HG02610 (cell line): ENCODE data around the gene CFDP1.
"Not testable (repeated sequence)": the region's sequence is repeated elsewhere in the genome, so short reads cannot be mapped to it uniquely, and the experiment has no call there.

Source experiments
- ATAC-seq: cut with Tn5 transposase; IDR thresholded peaks from one replicate; pipeline ENCODE4 v1.9.1; 2021; ENCODE audit warnings: mild to moderate bottlenecking, moderate library complexity; ENCODE audit not compliant: unreplicated experiment

Gene CFDP1

DNA sequence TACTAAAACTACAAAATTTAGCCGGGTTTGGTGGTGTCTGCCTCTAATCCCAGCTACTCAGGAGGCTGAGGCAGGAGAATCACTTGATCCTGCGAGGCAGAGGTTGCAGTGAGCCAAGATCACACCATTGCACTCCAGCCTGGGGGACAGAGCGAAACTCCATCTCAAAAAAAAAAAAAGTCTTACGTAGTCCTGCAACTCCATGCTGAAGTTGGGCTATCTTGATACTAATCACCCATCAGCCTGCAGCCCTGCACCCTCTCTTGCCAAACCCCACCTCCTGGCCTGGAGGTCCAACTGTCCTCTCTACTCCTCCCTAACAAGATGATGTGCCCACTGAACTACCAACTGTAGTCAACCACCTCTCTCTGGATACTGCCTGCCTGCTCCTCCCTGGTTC is 26.4 kb upstream of the CFDP1 start:
- no peak for ATAC-seq

DNA sequence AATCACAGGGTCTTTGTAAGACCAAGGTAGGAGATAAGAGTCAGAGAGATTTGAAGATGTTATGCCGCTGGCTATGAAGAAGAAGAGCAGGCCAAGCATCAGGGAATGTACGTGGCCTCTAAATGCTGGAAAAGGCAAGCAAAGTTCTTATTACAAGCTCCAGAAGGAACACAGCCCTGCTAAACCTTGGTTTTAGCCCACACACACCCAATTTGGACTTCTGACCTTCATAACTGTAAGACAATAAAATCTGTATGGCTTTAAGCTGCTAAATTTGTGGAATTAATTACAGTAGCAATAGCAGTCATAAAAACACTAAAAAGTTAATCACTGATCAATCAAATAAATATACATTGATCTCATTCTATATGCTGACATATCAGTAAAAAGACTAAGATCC is 25.1 kb upstream of the CFDP1 start:
- no peak for ATAC-seq

DNA sequence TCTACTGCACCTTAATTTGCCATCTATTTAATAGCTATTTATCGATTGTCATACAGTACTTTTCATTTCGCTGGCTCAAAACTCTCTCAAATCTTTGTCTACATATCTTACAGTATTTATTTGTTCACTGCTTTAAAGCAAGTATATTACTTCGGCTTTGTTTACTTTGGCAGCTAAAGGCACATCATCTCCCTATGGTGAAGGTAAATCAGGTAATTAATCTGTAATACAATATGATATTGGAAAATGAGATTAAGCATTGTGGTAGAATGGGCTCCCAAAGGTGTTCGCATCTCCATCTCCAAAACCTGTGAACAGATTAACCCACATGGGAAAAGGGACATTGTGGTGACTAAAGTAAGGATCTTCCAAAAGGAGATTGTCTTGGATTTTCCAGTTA is 24.7 kb upstream of the CFDP1 start:
- ATAC-seq: no peak

GRCh38 chr16:75457485-75458021 is 24.2 kb upstream of the CFDP1 start:
- no peak for ATAC-seq

DNA sequence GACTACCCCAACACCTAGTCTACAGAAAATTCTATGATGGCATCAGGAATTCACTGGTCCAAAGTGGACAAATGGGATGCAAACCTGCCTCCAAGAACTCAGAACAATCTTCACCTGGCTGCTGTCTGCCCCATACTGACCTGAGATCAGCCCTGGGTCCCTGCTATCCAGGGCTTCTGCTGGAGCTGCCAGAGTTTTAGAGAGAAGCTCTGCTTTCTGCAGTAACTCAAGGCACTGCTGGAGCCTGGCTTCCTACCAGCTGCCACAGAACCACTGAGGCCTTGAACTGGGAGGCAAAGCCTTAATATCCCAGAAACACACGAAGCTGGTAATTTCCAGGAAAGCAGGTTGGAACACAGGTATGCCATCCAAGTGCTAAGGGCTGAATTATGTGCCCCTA is 23.7 kb upstream of the CFDP1 start:
- ATAC-seq: no peak

GRCh38 chr16:75456486-75456885 is 23.2 kb upstream of the CFDP1 start:
- not testable (repeated sequence) for ATAC-seq

GRCh38 chr16:75455677-75456076 is 22.4 kb upstream of the CFDP1 start:
- no peak for ATAC-seq

DNA sequence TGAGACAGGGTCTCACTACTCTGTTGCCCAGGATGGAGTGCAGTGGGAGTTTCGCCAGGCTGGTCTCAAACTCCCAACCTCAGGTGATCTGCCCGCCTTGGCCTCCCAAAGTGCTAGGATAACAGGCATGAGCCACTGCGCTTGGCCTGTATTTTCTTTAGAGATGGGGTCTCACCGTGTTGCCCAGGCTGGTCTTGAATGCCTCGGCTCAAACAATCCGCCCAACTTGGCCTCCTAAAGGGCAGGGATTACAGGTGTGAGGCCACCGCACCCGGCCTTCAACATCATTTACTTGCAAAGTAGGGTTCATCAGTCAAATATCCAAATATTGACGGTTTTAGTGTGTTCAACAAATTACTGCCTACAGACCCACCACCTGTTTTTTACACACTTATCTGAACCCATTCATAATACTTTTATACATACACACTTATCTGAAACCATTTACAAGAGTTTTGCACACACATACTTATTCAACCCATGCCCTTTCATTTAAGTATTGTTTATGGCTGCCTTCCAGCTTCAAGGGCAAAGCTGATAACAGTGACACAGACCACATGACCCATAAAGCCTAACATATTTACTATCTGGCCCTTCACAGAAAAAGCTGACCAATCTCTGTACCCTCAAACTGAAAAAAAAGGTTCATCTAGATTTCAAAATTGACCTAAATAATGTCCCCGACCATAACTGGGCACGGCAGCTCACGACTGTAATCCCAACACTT is 19.3 kb upstream of the CFDP1 start:
- no peak for ATAC-seq

DNA sequence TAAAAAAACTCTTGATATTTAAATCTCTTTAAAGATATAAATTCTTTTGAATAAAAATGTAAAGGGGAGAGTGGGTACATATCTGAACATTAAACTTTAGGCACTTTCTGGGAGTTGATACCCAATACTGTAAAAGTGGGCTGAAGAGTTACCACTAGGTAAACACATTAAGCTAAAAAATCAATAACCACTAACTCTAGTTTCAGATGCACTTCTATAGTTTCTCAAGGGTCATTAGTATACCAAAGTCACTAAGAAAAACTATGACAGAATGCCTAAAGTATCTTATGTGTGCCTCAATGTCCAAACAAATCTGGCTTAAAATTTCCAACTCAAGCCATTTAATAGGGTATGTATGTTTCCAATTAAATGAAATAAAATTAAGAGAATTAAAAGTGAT is 13.1 kb upstream of the CFDP1 start:
- no peak for ATAC-seq

DNA sequence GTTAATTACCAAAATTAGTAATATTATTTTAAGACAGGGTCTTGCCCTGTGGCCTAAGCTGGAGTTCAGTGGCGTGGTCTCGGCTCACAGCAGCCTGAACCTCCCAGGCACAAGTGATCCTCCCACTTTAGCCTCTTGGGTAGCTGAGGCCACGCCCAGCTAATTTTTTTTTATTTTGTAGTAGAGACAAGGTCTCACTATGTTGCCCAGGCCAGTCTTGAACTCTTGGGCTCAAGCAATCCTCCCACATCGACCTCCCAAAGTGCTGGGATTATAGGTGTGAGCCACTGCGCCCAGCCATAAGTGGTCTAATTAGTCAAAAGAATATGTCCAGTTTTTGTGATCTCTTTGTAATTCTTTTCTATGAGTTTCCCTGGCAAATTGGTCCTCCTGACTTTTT is 12.0 kb upstream of the CFDP1 start:
- ATAC-seq: no peak

- no peak for ATAC-seq
Measured at GRCh38 chr16:75443298-75443697, 10.0 kb upstream of the CFDP1 start.

DNA sequence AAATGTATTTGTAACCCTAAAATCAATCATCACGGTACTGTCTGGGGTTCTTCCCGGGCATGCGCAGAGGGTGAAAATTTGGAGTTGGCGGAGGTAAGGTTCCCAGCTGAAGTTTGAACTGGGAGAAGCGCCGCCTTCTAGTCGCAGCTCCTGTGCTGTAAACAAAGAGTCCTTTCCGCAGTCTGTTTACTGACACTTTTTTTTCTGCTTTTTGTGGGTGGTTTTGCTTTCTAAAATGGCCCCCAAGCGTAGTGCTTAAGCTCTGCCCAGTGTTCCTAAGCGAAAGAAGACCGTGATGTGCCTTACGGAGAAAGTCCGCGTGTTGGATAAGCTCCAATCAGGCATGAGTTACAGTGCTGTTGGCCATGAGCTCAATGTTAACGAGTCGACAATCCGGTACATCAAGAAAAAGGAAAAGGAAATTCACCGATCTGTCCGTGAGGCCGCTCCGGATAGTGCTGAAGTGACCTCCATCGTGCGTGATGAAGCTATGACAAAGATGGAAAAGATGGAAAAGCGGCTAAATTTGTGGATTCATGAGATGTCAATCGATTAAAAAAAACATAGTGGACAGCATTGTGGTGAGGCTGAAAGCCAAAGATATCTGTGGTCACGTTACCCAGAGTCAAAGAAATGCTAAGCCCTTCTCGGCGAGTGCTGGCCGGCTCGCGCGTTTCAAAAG is 570 bp upstream of the CFDP1 start:
- peak; percentile 79 for ATAC-seq

- ATAC-seq: no peak
Measured at GRCh38 chr16:75429621-75430403, 3.5 kb downstream of the CFDP1 start.

GRCh38 chr16:75426524-75426923 is 6.8 kb downstream of the CFDP1 start:
- ATAC-seq: not testable (repeated sequence)

DNA sequence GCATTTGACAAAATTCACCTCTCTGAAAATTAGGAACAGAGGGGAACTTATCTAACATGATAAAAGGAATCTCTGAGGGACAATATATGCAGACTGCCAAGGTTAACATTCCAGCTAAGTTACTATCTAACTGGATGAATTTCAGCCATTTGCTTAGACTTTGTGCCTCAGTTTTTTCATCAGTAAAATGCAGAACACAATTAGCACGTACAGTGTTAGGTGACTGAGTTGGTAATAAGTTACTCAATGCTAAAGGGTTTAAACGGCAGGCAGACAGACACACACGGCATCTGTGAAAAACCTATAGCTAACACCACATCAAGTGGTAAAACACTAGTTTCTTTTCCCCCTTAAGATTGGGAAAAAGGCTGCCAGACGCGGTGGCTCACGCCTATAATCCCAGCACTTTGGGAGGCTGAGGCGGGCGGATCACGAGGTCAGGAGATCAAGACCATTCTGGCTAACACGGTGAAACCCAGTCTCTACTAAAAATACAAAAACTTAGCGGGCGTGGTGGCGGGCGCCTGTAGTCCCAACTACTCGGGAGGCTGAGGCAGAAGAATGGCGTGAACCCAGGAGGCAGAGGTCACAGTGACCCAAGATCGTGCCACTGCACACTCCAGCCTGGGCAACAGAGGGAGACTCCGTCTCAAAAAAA is 9.1 kb downstream of the CFDP1 start:
- not testable (repeated sequence) for ATAC-seq

- no peak for ATAC-seq
Measured at GRCh38 chr16:75423723-75424104, 9.6 kb downstream of the CFDP1 start.

- ATAC-seq: no peak
Measured at GRCh38 chr16:75421820-75422126, 11.5 kb downstream of the CFDP1 start.

GRCh38 chr16:75420987-75421819 is 12.1 kb downstream of the CFDP1 start:
- peak; percentile 91 for ATAC-seq

DNA sequence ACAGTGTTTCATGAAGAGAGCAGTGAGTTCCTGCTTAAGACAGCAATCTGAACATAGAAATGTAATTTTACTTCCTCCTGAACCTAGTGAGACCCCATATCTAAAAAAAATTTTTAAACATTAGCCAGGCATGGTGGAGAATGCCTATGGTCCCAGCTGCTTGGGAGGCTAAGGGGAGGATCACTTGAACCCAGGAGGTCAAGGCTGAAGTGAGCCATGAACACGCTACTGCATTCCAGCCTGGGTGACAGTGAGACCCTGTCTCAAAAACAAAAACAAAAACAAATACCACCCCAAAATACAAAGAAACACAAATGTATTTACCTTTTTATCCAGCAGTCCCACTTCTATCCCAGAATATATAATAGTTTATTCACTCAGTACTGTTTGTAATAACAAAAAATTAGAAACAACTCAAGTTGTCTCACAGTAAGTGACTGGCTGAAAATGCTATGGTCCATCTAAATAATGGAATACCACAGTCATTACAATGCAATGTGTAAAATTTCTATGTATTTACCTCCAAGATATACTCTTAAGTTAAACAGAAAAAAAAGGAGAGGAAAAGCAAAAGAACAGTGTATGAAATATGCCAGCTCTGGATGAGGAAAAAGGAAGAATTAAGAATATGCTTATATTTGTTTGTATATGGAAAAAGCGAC is 16.3 kb downstream of the CFDP1 start:
- no peak for ATAC-seq
